Stimulated activated CD4-positive, alpha-beta T cell treated with anti-CD3 and anti-CD28 coated beads, Interleukin-4, amount 100 ng/mL, for 1 hour (primary cell): ENCODE results near the gene SPAG9.

Experiments
- DNase-seq: peaks from one replicate; pipeline ENCODE4 v3.0.0-alpha.2; 2020

Gene SPAG9

DNA sequence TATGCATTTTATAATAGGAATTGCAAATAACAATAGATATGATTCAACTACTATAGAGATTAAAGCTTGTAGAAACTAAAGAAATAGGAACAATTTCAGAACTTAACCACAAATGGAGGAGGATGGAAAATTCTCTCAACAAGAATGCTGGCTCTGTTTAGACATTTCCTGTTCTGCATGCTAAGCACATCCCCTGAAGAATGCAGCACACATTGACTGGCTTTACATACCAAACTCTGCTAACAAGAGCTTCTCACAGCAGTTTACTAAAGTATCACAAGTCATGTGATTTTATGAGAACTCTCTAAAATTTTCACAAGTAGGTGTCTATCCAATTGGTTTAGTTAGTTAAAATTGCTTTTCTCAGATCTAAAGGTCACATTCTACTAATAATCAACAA, 85.2 kb downstream of the SPAG9 start:
- no peak for DNase-seq

DNA sequence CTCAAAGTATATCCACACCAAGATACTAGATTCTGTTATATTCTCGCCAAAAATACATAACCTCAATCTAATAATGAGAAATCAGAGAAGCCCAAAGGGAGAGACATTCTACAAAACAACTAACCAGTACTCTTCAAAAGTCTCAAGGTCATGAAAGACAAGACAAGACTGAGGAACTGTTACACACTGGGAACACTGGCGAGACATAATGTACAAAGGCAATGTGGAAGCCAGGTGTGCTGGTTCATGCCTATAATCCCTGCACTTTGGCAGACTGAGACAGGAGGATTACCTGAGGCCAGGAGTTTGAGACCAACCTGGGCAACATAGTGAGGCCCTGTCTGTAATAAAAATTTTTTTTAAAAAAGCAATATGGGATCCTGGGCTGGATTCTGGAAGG, 85.9 kb downstream of the SPAG9 start:
- DNase-seq: no peak

DNA sequence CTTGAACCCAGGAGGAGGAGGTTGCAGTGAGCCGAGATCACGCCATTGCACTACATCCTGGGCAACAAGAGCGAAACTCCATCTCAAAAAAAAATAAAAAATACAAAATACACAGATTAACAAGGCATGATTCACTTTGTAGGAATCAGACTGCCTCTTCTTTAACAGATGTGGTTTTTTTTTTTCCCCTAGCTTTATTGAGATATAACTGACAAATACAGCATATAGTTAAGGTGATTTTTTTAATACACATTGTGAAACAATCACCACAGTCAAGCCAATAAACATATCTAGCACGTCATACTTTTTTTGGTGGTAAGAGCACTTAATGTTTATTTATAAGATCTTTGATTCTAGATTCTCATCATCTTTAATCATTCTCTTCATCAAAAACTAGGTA, 87.8 kb downstream of the SPAG9 start:
- no peak for DNase-seq

DNA sequence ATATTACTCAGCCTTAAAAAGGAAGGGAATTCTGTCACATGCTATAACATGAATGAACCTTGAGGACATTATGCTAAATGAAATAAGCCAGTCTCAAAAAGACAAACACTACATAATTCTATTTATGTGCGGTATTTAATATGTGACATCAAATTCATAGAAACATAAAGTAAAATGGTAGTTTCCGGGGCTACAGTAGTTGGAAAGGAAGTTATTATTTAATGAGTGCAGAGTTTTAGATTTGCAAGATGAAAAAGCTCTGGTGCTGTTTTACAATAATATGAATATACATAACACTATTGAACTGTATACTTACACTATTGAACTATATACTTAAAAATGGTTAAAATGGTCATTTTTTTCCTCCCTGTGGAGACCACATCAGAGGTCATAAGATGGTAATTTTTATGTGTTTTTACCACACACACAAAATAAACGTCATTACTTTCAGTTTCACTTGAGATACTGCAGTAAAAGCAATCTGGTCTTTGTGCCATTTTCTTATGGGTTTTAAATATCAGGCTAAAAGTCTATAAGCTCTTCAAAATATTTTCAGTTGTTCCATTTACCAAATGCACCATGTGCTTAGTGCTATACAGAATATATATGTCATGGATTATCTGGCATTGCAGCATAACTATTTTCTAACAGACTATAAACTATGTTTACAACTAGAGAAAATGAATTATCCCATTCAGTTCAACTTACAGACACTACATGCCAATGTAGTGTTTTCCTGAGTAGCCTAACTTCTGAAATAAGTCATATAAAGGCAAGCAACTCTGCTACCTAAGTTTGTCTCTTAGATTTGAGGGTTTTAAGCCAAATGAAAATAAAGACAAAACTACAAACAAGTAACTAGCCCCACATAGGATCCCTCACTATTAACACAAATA, 90.9 kb downstream of the SPAG9 start:
- DNase-seq: no peak

DNA sequence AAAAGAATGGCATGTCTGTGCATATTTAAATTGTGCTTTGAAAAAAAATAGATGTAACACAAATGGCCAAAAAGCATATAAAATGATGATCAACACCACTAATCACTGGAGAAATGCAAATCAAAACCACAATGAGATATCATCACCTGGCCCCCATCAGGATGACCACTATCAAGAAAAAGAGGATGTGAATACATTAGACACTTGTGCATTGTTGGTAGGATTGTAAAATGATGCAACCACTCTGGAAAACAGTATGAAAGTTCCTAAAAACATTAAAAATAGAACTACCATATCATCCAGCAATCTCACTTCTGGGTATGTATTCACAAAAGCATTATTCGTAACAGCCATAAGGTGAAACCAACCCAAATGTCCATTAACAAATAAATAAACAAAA, 91.5 kb downstream of the SPAG9 start:
- DNase-seq: no peak

DNA sequence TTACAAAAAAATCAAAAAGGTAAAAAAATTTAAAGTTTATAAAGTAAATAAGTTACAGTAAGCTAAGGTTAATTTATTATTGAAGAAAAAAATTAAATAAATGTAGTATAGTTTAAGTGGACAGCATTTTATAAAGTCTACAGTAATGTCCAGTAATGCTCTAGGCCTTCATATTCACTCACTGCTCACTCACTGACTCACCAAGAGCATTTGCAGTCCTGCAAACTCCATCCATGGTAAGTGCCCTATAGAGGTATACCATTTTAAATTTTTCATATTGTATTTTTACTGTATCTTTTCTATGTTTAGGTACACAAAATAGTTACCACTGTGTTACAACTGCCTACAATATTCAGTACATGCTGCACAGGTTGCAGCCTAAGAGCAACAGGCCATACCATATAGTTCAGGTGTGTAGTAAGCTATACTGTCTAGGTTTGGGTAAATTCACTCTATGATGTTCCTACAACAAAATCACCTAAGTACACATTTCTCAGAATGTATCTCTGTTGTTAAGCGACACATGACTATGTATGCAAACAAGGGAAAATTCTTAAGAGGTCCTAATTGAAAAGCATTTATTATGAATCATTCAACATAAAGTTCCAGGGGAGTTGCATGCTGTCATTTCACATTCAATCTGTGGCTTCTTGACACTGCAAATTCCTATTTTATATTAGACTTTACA, 92.3 kb downstream of the SPAG9 start:
- DNase-seq: no peak

DNA sequence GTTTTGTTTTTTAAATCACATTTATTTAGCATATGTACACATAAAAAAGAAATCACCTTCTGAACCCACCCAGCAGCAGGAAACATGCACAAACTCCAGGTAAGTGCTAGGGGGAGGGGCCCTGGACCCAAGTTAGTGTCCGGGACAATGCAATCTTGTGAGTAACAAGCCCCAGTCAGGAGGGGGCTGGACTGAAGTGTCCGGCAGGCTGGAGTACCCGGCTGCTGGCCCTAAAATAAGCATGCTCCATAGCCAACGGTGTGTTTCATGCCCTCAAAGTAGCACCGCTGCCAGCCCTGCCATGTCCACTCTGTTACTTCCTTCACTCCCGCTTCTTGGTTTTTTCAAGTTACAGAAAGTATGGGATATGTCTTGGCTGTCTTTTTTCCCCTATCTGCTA, 102.1 kb downstream of the SPAG9 start:
- DNase-seq: no peak

DNA sequence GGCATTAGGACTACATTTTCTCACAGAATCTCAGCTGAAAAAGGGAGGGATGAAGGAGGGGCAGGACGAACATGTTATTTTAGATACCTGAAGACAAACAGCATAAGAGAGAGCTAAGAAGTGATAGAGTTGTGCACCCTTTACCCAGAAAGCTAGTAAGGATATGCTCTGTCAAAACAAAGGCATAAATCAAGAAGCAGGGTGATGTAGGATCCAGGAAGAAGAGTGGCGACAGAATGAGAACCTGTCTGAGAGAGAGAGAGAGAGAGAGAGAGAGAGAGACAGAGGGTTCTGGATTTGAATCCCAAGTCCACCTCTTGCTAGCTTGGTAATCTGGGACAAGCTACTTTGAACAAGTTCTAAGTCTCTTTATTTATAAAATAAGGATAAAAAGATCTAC, 103.4 kb downstream of the SPAG9 start:
- no peak for DNase-seq

DNA sequence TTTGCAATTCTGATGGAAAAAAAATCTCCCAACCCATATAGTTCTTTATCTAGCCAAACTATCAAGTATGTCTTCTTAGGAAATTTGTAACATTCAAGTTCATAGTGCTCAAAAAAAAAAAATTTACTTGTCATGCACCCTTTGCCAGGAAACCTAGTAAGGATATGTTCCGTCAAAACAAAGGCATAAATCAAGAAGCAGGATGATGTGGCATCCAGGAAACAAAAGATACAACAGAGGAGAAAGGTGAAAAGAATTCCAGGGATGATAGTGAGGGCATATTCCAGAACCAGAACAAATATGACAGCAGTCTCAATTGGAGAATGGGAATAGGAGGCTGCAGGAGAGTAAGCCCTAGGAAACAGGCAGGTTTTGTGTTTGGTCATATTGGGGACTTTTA, 104.6 kb downstream of the SPAG9 start:
- DNase-seq: no peak

DNA sequence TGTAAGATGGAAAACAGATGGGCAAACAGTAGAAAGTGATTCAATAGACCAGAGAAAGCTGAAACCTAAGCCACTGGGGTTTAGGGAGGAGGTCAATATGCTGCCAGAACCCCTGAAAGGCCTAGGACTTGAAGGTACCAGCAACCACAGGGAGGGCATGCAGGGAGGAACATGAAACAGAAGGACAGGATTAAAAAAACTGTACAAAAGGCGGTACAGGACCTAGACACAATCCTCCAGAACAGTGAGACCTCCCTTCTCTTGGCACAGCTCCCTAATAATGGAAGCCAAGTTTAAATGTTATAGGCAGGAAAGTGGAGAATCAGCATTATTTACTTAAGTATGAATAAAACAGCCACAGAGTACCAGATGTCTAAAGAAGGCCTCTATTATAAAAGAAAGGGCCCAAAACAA, 105.5 kb downstream of the SPAG9 start:
- DNase-seq: no peak

DNA sequence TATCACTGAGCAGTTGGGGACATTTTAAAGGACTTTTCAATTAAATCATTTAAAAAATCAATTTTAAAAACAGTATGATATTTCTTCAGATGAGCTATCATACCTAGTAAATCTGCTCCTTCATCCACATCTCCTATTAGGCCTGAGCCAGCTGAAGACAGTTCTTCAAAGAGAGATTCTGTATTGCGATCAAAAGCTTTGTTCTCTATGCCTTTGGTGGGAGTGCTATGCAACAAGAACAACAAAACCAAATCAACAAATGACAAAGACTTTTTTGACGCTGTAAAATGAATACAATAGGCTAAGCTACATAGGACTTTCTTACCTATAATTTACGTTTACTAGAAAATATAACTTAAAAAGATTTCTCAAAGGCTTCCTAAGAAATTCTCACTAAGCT, 106.5 kb downstream of the SPAG9 start:
- no peak for DNase-seq

DNA sequence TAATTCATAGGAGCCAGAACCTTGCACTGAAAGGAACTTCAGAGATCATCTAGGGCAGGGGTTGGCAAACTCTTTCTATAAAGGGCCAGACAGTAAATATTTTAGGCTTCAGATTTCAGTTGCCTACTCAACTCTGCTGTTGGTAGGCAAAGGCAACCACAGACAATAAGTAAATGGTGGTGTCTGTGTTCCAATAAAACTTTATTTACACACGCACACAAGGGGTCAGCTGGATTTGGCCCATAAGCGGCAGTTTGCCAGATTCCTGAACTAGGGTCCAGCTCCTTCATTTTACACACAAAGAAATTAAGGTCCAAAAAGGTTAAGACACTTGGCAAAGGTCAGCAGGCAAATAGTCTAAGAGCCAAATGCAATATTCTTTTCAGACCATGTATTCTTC, 107.3 kb downstream of the SPAG9 start:
- DNase-seq: no peak

DNA sequence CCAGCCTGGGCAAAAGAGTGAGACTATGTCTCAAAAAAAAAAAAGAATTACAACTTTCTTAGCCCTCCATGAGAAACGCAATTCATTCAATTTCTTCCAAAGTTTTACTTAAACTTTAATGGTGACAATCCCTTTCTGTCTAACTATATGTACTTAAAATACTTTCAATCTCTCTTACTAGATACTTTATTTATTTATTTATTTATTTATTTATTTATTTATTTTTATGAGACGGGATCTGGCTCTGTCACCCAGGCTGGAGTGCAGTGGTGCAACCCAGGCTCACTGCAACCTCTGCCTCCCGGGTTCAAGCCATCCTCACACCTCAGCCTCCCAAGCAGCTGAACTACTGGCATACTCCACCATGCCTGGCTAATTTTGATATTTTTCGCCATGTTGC, 108.1 kb downstream of the SPAG9 start:
- no peak for DNase-seq

DNA sequence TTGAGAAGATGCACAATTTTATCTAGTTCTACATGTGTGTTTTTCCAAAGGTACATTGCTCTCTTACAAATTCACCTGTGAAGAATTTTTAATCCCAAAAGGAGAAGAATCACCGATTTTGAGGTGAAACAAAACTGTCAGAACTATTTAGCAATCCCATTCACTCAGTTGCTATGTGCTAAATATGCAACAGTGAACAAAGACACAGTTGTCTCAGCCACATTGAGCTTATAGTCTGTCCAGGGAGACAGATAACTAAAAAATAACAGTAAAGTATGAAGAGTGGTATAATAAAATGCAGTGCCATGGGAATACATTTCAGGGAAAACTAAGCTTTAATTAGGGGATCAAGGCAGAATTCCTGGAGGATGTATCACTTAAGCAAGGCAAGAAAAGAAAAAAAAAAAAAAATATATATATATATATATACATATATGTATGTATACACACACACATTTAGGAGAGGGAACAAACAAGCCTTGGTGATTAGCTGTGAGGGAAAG, 110.4 kb downstream of the SPAG9 start:
- DNase-seq: no peak

DNA sequence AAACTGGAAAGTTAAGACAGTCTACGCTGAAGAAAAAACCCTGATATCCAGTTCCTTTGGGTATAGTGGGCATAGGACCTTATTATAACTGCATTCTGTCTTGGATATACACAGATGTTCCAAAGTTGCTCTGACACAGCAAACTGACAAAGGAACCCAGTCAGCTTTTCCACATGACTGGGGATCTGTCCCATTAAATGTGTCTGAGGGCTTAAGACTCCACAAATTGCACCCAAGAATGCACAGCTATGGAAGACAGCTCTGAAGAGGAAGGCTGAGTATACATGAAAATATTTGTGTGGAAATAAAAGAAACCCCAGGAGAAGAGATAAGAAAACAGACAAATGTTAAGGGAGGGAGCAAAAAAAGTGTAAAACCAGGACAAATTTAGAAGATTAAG, 114.1 kb downstream of the SPAG9 start:
- DNase-seq: no peak

DNA sequence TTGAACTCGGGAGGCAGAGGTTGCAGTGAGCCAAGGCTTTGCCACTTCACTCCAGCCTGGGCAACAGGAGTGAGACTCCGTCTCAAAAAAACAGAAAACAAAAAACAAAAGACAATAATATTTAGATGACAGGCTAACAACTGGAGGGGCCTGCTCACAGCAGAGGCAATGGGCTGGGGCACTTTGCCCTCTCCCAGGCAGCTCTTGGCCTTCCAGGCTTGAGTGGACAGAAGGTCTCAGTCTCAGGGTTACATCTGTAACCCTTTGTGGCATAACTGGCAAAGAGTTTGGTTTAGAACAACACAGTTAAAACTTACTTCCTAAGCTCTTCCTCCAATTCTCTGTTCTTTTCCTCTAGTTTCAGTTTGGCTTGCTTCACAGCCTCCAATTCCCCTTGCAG, 114.9 kb downstream of the SPAG9 start:
- no peak for DNase-seq

DNA sequence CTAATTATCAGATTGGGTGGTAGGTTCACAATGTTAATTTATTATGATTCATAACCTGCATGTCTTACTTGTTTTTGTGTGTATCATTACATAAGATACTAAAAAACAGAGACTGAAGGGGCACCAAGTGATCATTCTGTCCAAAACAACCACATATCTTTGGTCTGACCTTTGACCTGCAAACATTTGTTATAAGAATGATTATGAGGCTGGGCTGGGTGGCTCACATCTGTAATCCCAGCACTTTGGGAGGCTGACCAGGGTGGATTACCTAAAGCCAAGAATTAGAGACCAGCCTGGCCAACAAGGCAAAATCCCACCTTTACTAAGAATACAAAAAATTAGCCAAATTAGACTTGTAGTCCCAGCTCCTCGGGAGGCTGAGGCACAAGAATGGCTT, 116.4 kb downstream of the SPAG9 start:
- no peak for DNase-seq

DNA sequence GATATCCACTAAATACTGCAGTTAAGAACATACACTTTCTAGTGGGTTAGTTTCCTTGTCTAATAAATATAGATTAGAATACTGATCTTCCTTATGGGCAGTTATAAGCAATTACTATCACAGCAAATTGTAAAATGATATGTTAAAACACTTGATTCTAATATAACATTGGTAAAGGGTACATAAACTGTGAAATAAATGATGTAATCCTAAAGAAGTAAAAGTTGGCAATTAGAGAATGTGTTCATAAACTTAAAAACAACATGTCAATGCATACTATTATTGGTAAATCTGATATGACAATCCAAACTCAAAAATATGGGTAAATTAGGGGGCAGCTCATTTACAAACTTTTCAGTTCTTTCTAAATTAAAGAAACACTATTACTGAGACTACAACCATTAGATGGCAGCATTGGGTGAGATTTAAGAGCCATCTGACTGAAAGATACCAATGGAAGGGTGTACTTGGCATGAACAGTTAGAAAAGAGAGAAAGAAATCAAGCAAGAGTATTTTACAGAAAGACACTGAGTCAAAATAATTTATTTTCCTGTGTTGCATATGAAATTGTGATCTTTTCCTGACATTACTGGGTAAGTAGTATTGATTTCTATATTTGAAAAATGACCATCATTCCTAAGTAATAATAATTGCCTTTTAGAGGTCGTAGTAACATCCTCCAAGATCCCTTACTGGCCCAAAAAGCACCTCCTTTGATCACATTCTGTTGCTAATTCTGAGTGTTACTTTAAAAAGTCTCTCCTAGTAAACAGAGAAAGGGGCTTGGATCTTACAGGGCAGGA, 119.6 kb downstream of the SPAG9 start:
- no peak for DNase-seq

DNA sequence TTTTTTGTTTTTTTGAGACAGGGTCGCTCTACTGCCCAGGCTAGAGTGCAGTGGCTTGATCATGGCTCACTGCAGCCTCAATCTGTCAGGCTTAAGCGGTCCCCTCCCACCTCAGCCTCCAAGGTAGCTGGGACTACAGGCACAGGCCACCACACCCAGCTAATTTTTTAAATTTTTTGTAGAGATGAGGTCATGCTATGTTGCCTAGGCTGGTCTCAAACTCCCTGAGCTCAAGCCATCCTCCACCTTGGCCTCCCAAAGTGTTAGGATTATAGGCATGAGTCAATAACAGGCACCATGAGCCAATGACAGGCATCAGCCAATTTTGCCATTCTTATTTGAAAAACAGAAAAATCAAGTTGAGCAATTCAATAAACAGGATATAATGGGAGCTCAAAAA, 125.0 kb downstream of the SPAG9 start:
- no peak for DNase-seq

DNA sequence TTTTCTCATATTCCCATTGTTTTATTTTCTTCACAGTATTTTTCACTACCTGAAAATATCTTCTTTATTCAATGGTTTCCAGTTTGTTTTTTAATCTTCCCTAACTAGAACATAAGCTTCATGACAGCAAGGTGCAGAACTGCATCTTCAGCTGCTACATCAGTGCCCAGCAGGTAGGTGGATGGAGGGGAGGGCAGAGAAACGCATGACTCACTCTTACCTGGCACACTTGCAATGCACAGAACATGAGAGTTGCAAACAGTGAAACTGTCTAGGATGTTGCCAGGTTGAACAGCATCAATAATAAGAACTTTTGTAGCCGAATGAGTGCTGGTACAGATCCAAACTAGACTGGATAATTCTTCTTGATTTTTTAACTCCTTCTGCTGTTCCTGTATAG, 127.1 kb downstream of the SPAG9 start:
- DNase-seq: no peak

DNA sequence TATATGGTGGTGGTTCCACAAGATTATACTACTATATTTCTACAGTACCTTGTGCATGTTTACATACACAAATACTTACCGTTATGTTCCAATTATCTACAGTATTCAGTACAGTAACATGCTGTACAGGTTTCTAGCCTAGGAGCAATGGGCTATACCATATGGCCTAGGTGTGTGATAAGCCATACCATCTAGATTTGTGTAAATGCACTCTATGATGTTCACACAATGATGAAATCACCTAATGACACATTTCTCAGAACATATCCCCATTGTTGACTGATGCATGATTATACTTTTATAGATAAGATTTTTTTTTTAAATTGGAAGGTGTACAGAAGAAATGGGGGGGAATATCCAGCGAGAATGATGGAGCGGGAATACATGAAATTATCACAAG, 131.5 kb downstream of the SPAG9 start:
- DNase-seq: no peak

DNA sequence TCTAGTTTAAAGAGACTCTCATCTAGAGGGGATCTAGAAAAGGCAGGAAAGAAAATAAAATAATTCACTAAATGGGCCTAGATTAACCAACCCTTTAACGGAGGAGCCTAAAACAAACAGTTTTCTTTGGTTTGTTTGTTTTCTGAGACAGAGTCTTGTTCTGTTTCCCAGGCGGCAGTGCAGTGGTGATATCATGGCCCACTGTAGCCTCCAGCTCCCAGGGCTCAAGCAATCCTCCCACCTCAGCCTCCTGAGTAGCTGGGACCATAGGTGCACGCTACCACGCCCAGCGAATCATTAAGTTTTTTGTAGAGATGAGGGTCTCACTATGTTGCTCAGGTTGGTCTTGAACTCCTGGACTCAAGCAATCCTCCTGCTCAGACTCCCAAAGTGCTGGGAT, 132.2 kb downstream of the SPAG9 start:
- DNase-seq: no peak

DNA sequence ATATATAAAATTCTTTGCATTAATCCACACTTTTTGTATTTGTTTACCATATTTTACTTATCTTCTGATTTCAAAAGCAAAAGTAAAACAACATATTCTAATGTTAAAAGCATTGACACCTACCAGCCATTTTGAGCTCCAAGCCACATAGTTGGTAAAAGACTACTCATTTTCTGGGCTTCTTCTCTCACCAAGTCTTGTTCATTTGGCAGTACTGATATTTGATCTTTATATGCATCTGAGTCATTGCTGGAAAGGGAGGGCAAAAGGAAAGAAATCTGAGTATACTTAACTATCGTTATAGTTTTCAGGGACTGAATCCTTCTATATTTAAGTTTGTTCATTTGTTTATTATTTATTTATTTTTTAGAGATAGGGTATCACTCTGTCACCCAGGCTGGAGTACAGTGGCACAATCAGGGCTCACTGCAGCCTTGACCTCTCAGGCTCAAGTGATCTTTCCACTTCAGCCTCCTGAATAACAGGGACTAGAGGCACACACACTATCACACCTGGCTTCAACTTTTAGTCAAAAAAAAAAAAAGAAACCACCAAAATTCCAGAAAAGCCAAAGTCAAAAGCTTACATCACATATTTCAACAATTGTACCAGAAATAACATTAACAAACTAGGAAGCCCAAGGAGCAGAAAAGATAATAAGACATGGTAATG, 133.5 kb downstream of the SPAG9 start:
- DNase-seq: no peak
